NT2/D1 (cell line): Measurements from ENCODE around the gene ABCC10.

Experiments used
- SUZ12 ChIP-seq: IDR thresholded peaks from 2 replicates; pipeline ENCODE4 v1.6.1; 2011; ENCODE audit not compliant: insufficient read length, insufficient read depth; ENCODE audit errors: extremely low read depth
- ZNF274 ChIP-seq: IDR thresholded peaks from 2 replicates; pipeline ENCODE4 v1.6.1; 2011; ENCODE audit warnings: mild to moderate bottlenecking, low read depth, low read length

DNA sequence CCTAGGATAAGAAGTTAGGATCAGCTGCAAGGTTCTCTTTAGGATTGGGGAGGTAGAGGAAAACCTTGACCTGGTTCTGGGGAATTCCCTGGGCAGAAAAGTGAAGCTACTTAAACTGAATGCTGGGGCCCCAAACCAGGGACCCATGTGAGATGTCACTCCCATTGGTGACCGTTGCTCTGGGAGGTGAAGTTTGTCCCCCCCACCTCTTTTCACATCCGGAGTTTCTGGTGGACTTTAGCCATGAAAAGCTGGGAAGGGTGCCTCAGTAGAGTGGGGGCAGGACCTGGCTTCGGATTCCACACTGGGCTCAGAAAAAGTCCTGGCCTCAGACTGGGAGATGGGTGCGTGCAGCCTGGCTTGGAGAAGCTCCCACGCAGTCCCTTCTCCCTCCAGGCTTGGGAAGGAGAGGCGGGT lies 63.2 kb downstream of the ABCC10 start:
- TF ChIP-seq ZNF274: no peak
- TF ChIP-seq SUZ12: no peak
